ENCODE measurements around the gene EDEM3. TPM values are rescaled to one million over a fixed set of nuclear protein-coding genes. Genes with fewer than 3 reads are reported as not detected.

Gene EDEM3
- total and polyA plus RNA-seq, 2 donors (not counting 1 experiment from before 2014, with no cell fraction given), result 40.2 to 47.9 TPM

DNA sequence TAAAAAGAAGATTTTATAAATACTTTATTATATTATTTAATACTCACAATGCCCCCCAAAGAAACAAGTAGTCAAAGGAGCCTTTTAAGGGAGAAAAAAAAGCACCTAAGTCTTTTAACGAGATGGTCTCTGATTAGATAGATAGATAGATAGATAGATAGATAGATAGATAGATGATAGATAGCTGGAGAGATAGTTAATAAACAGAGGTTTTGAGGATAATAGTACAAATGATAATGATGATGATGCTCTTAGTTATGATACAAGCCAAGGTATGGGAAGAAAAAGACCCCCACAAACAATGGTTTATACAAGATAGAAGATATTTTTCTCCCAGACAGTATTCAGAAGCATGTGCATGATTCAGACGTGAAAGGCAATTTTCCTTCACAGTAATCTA, 14.6 kb upstream of the EDEM3 start:
- no peak overlapping the region for H3K27ac ChIP-seq (ENCODE audit: insufficient read depth, low read length)
- H3K27me3 ChIP-seq (ENCODE audit: control insufficient read depth, insufficient read depth, low read length), result no peaks in the 10 kb centered on the region
- no peak overlapping the region for H3K4me2 ChIP-seq (ENCODE audit: extremely low read depth, insufficient read depth, low read length)
- H3K4me3 ChIP-seq (replicated peaks in 1 of 4; ENCODE audit: control extremely low read depth in 1 of 4, insufficient read depth in 1 of 4, low read depth in 3 of 4, low read length in 4 of 4), result no peak overlapping the region
- no peak for DNase-seq (ENCODE audit: low read depth in 2 of 2)
- H3K79me2 ChIP-seq (ENCODE audit: control insufficient read depth, insufficient read depth, low read length), result no peaks in the 10 kb centered on the region
- TF ChIP-seq, protein P1, sequence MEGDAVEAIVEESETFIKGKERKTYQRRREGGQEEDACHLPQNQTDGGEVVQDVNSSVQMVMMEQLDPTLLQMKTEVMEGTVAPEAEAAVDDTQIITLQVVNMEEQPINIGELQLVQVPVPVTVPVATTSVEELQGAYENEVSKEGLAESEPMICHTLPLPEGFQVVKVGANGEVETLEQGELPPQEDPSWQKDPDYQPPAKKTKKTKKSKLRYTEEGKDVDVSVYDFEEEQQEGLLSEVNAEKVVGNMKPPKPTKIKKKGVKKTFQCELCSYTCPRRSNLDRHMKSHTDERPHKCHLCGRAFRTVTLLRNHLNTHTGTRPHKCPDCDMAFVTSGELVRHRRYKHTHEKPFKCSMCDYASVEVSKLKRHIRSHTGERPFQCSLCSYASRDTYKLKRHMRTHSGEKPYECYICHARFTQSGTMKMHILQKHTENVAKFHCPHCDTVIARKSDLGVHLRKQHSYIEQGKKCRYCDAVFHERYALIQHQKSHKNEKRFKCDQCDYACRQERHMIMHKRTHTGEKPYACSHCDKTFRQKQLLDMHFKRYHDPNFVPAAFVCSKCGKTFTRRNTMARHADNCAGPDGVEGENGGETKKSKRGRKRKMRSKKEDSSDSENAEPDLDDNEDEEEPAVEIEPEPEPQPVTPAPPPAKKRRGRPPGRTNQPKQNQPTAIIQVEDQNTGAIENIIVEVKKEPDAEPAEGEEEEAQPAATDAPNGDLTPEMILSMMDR (conservative IDR thresholded peaks at IDR 0.05 in 1 of 2, IDR thresholded peaks at IDR 0.05 in 1 of 2; ENCODE audit: low read depth in 1 of 2, low read length in 2 of 2), result no peak
- TF ChIP-seq EZH2 (IDR thresholded peaks at IDR 0.05; ENCODE audit: low read length, missing control alignments), result no peak
- no peaks in the 10 kb centered on the region for H3K36me3 ChIP-seq (ENCODE audit: control insufficient read depth, insufficient read depth, low read length)
- H3K9me3 ChIP-seq (ENCODE audit: control insufficient read depth, insufficient read depth, low read depth, low read length), result no peaks in the 10 kb centered on the region
- no peaks in the 10 kb centered on the region for H3K4me1 ChIP-seq (ENCODE audit: control insufficient read depth, extremely low read depth, insufficient read depth, low read length)
- no peak overlapping the region for H3K9ac ChIP-seq (ENCODE audit: insufficient read depth, low read length)
- H2AFZ ChIP-seq (ENCODE audit: low read length), result no peak overlapping the region
- no peaks in the 10 kb centered on the region for H4K20me1 ChIP-seq (ENCODE audit: control insufficient read depth, extremely low read depth, insufficient read depth, low read length)

DNA sequence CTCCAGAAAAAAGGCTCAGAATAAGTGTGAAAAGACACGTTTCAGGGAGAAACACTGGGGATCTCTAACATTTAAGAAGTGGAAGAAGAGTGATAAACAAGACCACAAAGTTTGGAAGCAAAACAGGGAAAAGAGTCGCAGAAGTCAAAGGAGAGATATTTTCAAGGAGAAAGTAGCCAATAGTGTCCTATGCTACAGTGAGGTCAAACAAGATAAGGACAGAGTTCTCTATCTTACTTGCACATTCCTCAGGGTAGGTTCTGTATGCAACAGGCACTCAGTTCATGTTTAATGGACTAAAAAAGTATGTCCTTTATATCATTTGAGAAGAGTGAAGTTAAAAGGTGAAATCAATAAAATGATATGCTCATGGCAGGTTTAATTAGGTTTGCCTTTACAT, 13.8 kb upstream of the EDEM3 start:
- Histone ChIP-seq H3K36me3 (ENCODE audit: control insufficient read depth, insufficient read depth, low read length) (no peaks in the 10 kb centered on the region), H3K9me3 (ENCODE audit: control insufficient read depth, insufficient read depth, low read depth, low read length) (no peaks in the 10 kb centered on the region), H3K4me1 (ENCODE audit: control insufficient read depth, extremely low read depth, insufficient read depth, low read length) (no peaks in the 10 kb centered on the region), H3K79me2 (ENCODE audit: control insufficient read depth, insufficient read depth, low read length) (no peaks in the 10 kb centered on the region), H3K27me3 (ENCODE audit: control insufficient read depth, insufficient read depth, low read length) (no peaks in the 10 kb centered on the region), H3K27ac (ENCODE audit: insufficient read depth, low read length) (no peak overlapping the region), H3K4me2 (ENCODE audit: extremely low read depth, insufficient read depth, low read length) (no peak overlapping the region), H3K4me3 (replicated peaks in 1 of 4; ENCODE audit: control extremely low read depth in 1 of 4, insufficient read depth in 1 of 4, low read depth in 3 of 4, low read length in 4 of 4) (no peak overlapping the region), H2AFZ (ENCODE audit: low read length) (no peak overlapping the region), H3K9ac (ENCODE audit: insufficient read depth, low read length) (no peak overlapping the region), H4K20me1 (ENCODE audit: control insufficient read depth, extremely low read depth, insufficient read depth, low read length) (no peaks in the 10 kb centered on the region)
- TF ChIP-seq EZH2 (IDR thresholded peaks at IDR 0.05; ENCODE audit: low read length, missing control alignments), result no peak
- TF ChIP-seq, protein P1 (conservative IDR thresholded peaks at IDR 0.05 in 1 of 2, IDR thresholded peaks at IDR 0.05 in 1 of 2; ENCODE audit: low read depth in 1 of 2, low read length in 2 of 2), result no peak
- DNase-seq (ENCODE audit: low read depth in 2 of 2), result no peak

DNA sequence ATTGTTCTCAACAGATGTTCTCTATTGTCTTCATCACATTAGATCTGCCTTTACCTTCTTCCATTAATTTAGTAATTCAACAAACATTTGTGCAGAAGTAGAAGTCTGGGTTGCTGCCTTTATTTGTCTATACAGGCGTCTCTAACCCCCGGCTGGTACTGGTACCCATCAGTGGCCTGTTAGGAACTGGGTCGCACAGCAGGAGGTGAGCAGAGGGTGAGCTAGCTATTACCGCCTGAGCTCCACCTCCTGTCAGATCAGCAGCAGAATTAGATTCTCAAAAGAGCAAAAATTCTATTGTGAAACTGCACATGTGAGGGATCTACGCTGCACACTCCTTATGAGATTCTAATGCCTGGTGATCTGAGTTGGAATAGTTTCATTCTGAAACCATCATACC, 12.9 kb upstream of the EDEM3 start:
- Histone ChIP-seq H3K4me1 (ENCODE audit: control insufficient read depth, extremely low read depth, insufficient read depth, low read length) (no peaks in the 10 kb centered on the region), H3K27me3 (ENCODE audit: control insufficient read depth, insufficient read depth, low read length) (no peaks in the 10 kb centered on the region), H3K36me3 (ENCODE audit: control insufficient read depth, insufficient read depth, low read length) (no peaks in the 10 kb centered on the region), H3K4me3 (replicated peaks in 1 of 4; ENCODE audit: control extremely low read depth in 1 of 4, insufficient read depth in 1 of 4, low read depth in 3 of 4, low read length in 4 of 4) (no peak overlapping the region), H3K9ac (ENCODE audit: insufficient read depth, low read length) (no peak overlapping the region), H3K9me3 (ENCODE audit: control insufficient read depth, insufficient read depth, low read depth, low read length) (no peaks in the 10 kb centered on the region), H2AFZ (ENCODE audit: low read length) (no peak overlapping the region), H4K20me1 (ENCODE audit: control insufficient read depth, extremely low read depth, insufficient read depth, low read length) (no peaks in the 10 kb centered on the region), H3K27ac (ENCODE audit: insufficient read depth, low read length) (no peak overlapping the region), H3K4me2 (ENCODE audit: extremely low read depth, insufficient read depth, low read length) (no peak overlapping the region), H3K79me2 (ENCODE audit: control insufficient read depth, insufficient read depth, low read length) (no peaks in the 10 kb centered on the region)
- DNase-seq (ENCODE audit: low read depth in 2 of 2), result no peak
- no peak for TF ChIP-seq EZH2 (IDR thresholded peaks at IDR 0.05; ENCODE audit: low read length, missing control alignments)
- TF ChIP-seq, protein P1 (conservative IDR thresholded peaks at IDR 0.05 in 1 of 2, IDR thresholded peaks at IDR 0.05 in 1 of 2; ENCODE audit: low read depth in 1 of 2, low read length in 2 of 2), result no peak

All from fibroblast of lung (primary cell).